B cell (primary cell): ENCODE measurements around the gene AFTPH. TPM values are rescaled to one million over a fixed set of nuclear protein-coding genes. Genes with fewer than 3 reads are reported as not detected.

Experiments
- ATAC-seq: fragments of 200-7000 bp; cut with Tn5 transposase; one replicate; pipeline ENCODE4 v1.10.0; 2021; ENCODE audit warnings: low read depth, mild to moderate bottlenecking, moderate number of reproducible peaks, moderate library complexity
- CTCF ChIA-PET: fragments of 350-600 bp; sonication (Branson Sonifier 250); formaldehyde crosslinking; loops from one replicate; lab custom pipeline; 2021; ENCODE audit warnings: antibody characterized with exemption, inconsistent platforms; lab: Charles Lee
- POLR2A ChIA-PET: fragments of 350-600 bp; sonication (Branson Sonifier 250); formaldehyde crosslinking; loops from one replicate; lab custom pipeline; 2021; ENCODE audit warnings: antibody characterized with exemption; lab: Charles Lee
- DNase-seq: peaks from one replicate; pipeline ENCODE4 v3.0.0; 2013
- H2AFZ ChIP-seq: 2 replicates; pipeline ENCODE4 v1.6.1; 2012; ENCODE audit warnings: mild to moderate bottlenecking, low read depth, low read length; ENCODE audit not compliant: insufficient read depth, poor library complexity, severe bottlenecking
- H3K27ac ChIP-seq, 2 donors: 1 replicate in 1 of 2; 2 replicates in 1 of 2; pipeline ENCODE4 v1.5.1; 2012 to 2013; ENCODE audit warnings: low read length in 2 of 2, mild to moderate bottlenecking in 2 of 2, moderate library complexity in 1 of 2
- H3K27me3 ChIP-seq, 4 experiments: fragments of 200-600 bp in 1 of 4; sonication (generic) in 1 of 4; replicated peaks in 1 of 4; 1 replicate in 2 of 4; 2 replicates in 2 of 4; pipeline versions ENCODE4 v1.6.1 to v1.7.0; 2013 to 2016; ENCODE audit warnings: low read length in 3 of 4, mild to moderate bottlenecking in 2 of 4, mixed read lengths in 1 of 4, moderate library complexity in 1 of 4; ENCODE audit not compliant: insufficient read depth in 4 of 4, control insufficient read depth in 3 of 4; ENCODE audit errors: control extremely low read depth in 1 of 4
- H3K36me3 ChIP-seq, 2 experiments: replicated peaks in 1 of 2; 1 replicate in 1 of 2; 2 replicates in 1 of 2; pipeline versions ENCODE4 v1.6.1 to v1.7.1; 2013; ENCODE audit warnings: low read length in 1 of 2; ENCODE audit not compliant: insufficient read depth in 2 of 2, control insufficient read depth in 1 of 2; ENCODE audit errors: control extremely low read depth in 1 of 2, extremely low read depth in 1 of 2
- H3K4me1 ChIP-seq, 2 donors: fragments of 200-600 bp in 1 of 2; sonication (generic) in 1 of 2; 1 replicate in 1 of 2; 2 replicates in 1 of 2; pipeline versions ENCODE4 v1.5.1 to v1.6.1; 2013 to 2017; ENCODE audit warnings: low read length in 2 of 2; ENCODE audit not compliant: control insufficient read depth in 2 of 2, insufficient read depth in 2 of 2
- H3K4me2 ChIP-seq: replicated peaks from 2 replicates; pipeline ENCODE3; 2012; ENCODE audit warnings: mild to moderate bottlenecking, low read depth, low read length; ENCODE audit not compliant: poor library complexity, severe bottlenecking
- H3K4me3 ChIP-seq, 5 experiments: fragments of 200-600 bp in 1 of 5; sonication (generic) in 1 of 5; 1 replicate in 3 of 5; 2 replicates in 2 of 5; pipeline versions ENCODE4 v1.5.1 to v1.7.0; 2011 to 2016; ENCODE audit warnings: low read length in 4 of 5, mild to moderate bottlenecking in 4 of 5, low read depth in 2 of 5, control low read depth in 1 of 5, moderate library complexity in 1 of 5; ENCODE audit not compliant: insufficient read depth in 1 of 5; ENCODE audit errors: control extremely low read depth in 1 of 5, extremely low read depth in 1 of 5
- H3K79me2 ChIP-seq: fragments of 200-600 bp; sonication (generic); one replicate; pipeline ENCODE4 v1.6.0; 2016; ENCODE audit warnings: low read length; ENCODE audit not compliant: control insufficient read depth, insufficient read depth
- H3K9ac ChIP-seq: fragments of 200-600 bp; sonication (generic); 2 replicates; pipeline ENCODE4 v1.6.1; 2017; ENCODE audit warnings: mild to moderate bottlenecking, low read length, moderate library complexity
- H3K9me3 ChIP-seq, 3 donors: one replicate each; pipeline versions ENCODE4 v1.6.1 to v1.7.1; 2013; ENCODE audit warnings: low read length in 2 of 3; ENCODE audit not compliant: control insufficient read depth in 2 of 3, insufficient read depth in 1 of 3; ENCODE audit errors: control extremely low read depth in 1 of 3
- H4K20me1 ChIP-seq: 2 replicates; pipeline ENCODE4 v1.6.0; 2012; ENCODE audit warnings: mild to moderate bottlenecking, low read length; ENCODE audit not compliant: insufficient read depth, control insufficient read depth, poor library complexity, severe bottlenecking
- H3K27ac Mint-ChIP-seq: one replicate; pipeline ENCODE4 v1.8.0; 2021; ENCODE audit warnings: mixed read lengths
- H3K27me3 Mint-ChIP-seq: one replicate; pipeline ENCODE4 v1.8.0; 2021; ENCODE audit warnings: mixed read lengths
- H3K4me1 Mint-ChIP-seq: one replicate; pipeline ENCODE4 v1.8.0; 2021; ENCODE audit warnings: mixed read lengths
- H3K4me3 Mint-ChIP-seq: one replicate; pipeline ENCODE4 v1.8.0; 2021; ENCODE audit warnings: mixed read lengths
- H3K9me3 Mint-ChIP-seq: one replicate; pipeline ENCODE4 v1.8.0; 2022; ENCODE audit warnings: mixed read lengths; ENCODE audit not compliant: insufficient read depth
- CTCF ChIP-seq: fragments of 200-600 bp; IDR thresholded peaks from one replicate; pipeline ENCODE4 v1.8.0; 2022; ENCODE audit warnings: antibody characterized with exemption, mild to moderate bottlenecking
- EZH2 ChIP-seq: IDR thresholded peaks from 2 replicates; pipeline ENCODE4 v1.6.1; 2012; ENCODE audit warnings: borderline replicate concordance, low read depth, mild to moderate bottlenecking, moderate library complexity, low read length; ENCODE audit not compliant: insufficient read depth, poor library complexity, severe bottlenecking
- WGBS: methylation state at CpG from one replicate; pipeline ENCODE4 v1.1.5; 2013; ENCODE audit warnings: missing lambda C conversion rate; ENCODE audit not compliant: insufficient coverage; 5-methylcytosine and 5-hydroxymethylcytosine counted together
- intact Hi-C: fragments of 100-400 bp; cut with micrococcal nuclease; formaldehyde crosslinking; loops from one replicate; pipeline ENCODE4 v1.10.0; 2022
- polyA plus RNA-seq: library from polyadenylated mRNA; depleted of rRNA; stranded (reverse); fragments of >200 nt; gene quantifications from 2 replicates; pipeline ENCODE4 v1.2.3, GENCODE V29; 2012
- total RNA-seq, 2 donors: library from RNA; stranded (reverse); fragments of 120-200 nt in 1 of 2; gene quantifications; 1 replicate in 1 of 2; 2 replicates in 1 of 2; pipeline versions ENCODE4 v1.2.3 to v1.2.4, GENCODE V29; 2013 to 2022

AFTPH gene
- total and polyA plus RNA-seq, 2 donors (not counting 1 experiment from before 2014, with no cell fraction given), result 45.4 to 94.1 TPM

- Mint-ChIP-seq H3K4me1 (peaks cover 13% of the 10 kb centered on the region), H3K4me3 (no peak overlapping the region), H3K27ac (no peak overlapping the region), H3K27me3 (no peaks in the 10 kb centered on the region), H3K9me3 (no peaks in the 10 kb centered on the region)
- Histone ChIP-seq H3K4me1 (peaks cover 12 to 13% of the 10 kb centered on the region in 2 donors), H3K79me2 (no peaks in the 10 kb centered on the region), H2AFZ (no peak overlapping the region), H3K9ac (no peak overlapping the region), H3K36me3 (no peaks in the 10 kb centered on the region), H3K9me3 (no peaks in the 10 kb centered on the region), H3K27ac (no peak overlapping the region), H4K20me1 (no peaks in the 10 kb centered on the region), H3K4me3 (no peak overlapping the region), H3K4me2 (no peak overlapping the region), H3K27me3 (no peaks in the 10 kb centered on the region)
- ChIA-PET POLR2A (no interaction called here), CTCF (interaction anchor here (2.3 to 15.6 kb wide), 2 partner anchors 10 to 148 kb away, joined by 13 to 398 read pairs; no protein-coding TSS in a partner anchor)
- intact Hi-C loops, result no loop called here
- no peak for ATAC-seq
- TF ChIP-seq EZH2 (no peak), CTCF (no peak)
- DNase-seq, result no peak
- 100% methylated on average over 3 of the region's 4 CpGs for WGBS
Observed at GRCh38 chr2:64477979-64478378, 46.1 kb upstream of the AFTPH start.

- WGBS, result 100% methylated on average over 1 of the region's 3 CpGs
- Histone ChIP-seq H2AFZ (no peak overlapping the region), H3K9me3 (no peaks in the 10 kb centered on the region), H3K4me2 (no peak overlapping the region), H4K20me1 (no peaks in the 10 kb centered on the region), H3K9ac (no peak overlapping the region), H3K4me3 (no peak overlapping the region), H3K4me1 (peaks cover 11 to 12% of the 10 kb centered on the region in 2 donors), H3K79me2 (no peaks in the 10 kb centered on the region), H3K27ac (no peak overlapping the region), H3K36me3 (no peaks in the 10 kb centered on the region), H3K27me3 (no peaks in the 10 kb centered on the region)
- POLR2A ChIA-PET, result no interaction called here
- Mint-ChIP-seq H3K9me3 (no peaks in the 10 kb centered on the region), H3K4me1 (peaks cover 11% of the 10 kb centered on the region), H3K27ac (no peak overlapping the region), H3K4me3 (no peak overlapping the region), H3K27me3 (no peaks in the 10 kb centered on the region)
- ATAC-seq (no peak), DNase-seq (no peak)
- intact Hi-C loops, result no loop called here
- TF ChIP-seq EZH2, result no peak
- no peak for TF ChIP-seq CTCF
- CTCF ChIA-PET, result interaction anchor here (1.5 to 15.6 kb wide), 3 partner anchors 10 to 429 kb away, joined by 3 to 398 read pairs (median 13); no protein-coding TSS in a partner anchor
Observed at GRCh38 chr2:64478502-64479230, 45.5 kb upstream of the AFTPH start.
